ENCODE measurements around the gene TBCC. TPM values are rescaled to one million over a fixed set of nuclear protein-coding genes. Genes with fewer than 3 reads are reported as not detected.
"Not testable (repeated sequence)": the region's sequence is repeated elsewhere in the genome, so short reads cannot be mapped to it uniquely, and the experiment has no call there.

The TBCC gene
- total RNA-seq, 4 donors from 2014 or later, result 32.0 to 44.2 (median 37.4) TPM

- no peaks in the 10 kb centered on the region for H3K9me3 ChIP-seq
- WGBS, 2 donors (ENCODE audit: low coverage in 1 of 2), result 59 to 64% methylated on average over 3 to 4 of the region's 5 CpGs
These were observed 3.6 kb downstream of the TBCC start for GRCh38 chr6:42742116-42742894.

GRCh38 chr6:42740725-42741124, 5.2 kb downstream of the TBCC start:
- Histone ChIP-seq H3K4me1 (peaks cover 0 to 30% (median 5%) of the 10 kb centered on the region in 3 donors), H3K27ac (no peak overlapping the region), H3K9me3 (no peaks in the 10 kb centered on the region), H3K27me3 (peaks cover 10% of the 10 kb centered on the region), H3K36me3 (no peaks in the 10 kb centered on the region), H3K4me3 (no peak overlapping the region)
- 41 to 92% methylated on average over 2 to 3 of the region's 3 CpGs for WGBS, 2 donors (ENCODE audit: low coverage in 1 of 2)
- TF ChIP-seq EP300 (IDR thresholded peaks at IDR 0.05), result no peak
- no peak for TF ChIP-seq POLR2A (IDR thresholded peaks at IDR 0.05)
- TF ChIP-seq CTCF (IDR thresholded peaks at IDR 0.05), result no peak
- ATAC-seq, result no peak

More at GRCh38 chr6:42742116-42742894, 3.6 kb downstream of the TBCC start:
- TF ChIP-seq EP300 (IDR thresholded peaks at IDR 0.05), result no peak
- TF ChIP-seq POLR2AphosphoS5 (IDR thresholded peaks at IDR 0.05), result no peak
- no peak for TF ChIP-seq CTCF (IDR thresholded peaks at IDR 0.05)
- TF ChIP-seq POLR2A (IDR thresholded peaks at IDR 0.05), result no peak
- no peaks in the 10 kb centered on the region for H3K36me3 ChIP-seq
- ATAC-seq, result no peak
- H3K4me1 ChIP-seq, result peaks cover 0 to 30% (median 5%) of the 10 kb centered on the region in 3 donors
- H3K4me3 ChIP-seq, result no peak overlapping the region
- H3K27me3 ChIP-seq, result no peaks in the 10 kb centered on the region
- H3K27ac ChIP-seq, result no peak overlapping the region

- no peak for ATAC-seq
These were observed 9.9 kb downstream of the TBCC start for GRCh38 chr6:42735976-42736375.

GRCh38 chr6:42733867-42734481, 11.9 kb downstream of the TBCC start:
- not testable (repeated sequence) for H3K4me1 ChIP-seq, H3K4me3 ChIP-seq, H3K36me3 ChIP-seq, H3K9me3 ChIP-seq, H3K27ac ChIP-seq, H3K27me3 ChIP-seq, ATAC-seq
- WGBS, 2 donors (ENCODE audit: low coverage in 1 of 2), result 64 to 76% methylated on average over 7 to 11 of the region's 13 CpGs

More at GRCh38 chr6:42735976-42736375, 9.9 kb downstream of the TBCC start:
- Histone ChIP-seq H3K36me3 (no peaks in the 10 kb centered on the region), H3K4me3 (no peak overlapping the region), H3K9me3 (no peaks in the 10 kb centered on the region), H3K27ac (no peak overlapping the region), H3K27me3 (peaks cover 10% of the 10 kb centered on the region), H3K4me1 (no peaks in the 10 kb centered on the region)
- WGBS, 2 donors (ENCODE audit: low coverage in 1 of 2), result 43 to 90% methylated on average over 1 to 3 of the region's 3 CpGs
- no peak for TF ChIP-seq EP300 (IDR thresholded peaks at IDR 0.05)
- TF ChIP-seq POLR2AphosphoS5 (IDR thresholded peaks at IDR 0.05), result no peak
- no peak for TF ChIP-seq CTCF (IDR thresholded peaks at IDR 0.05)
- no peak for TF ChIP-seq POLR2A (IDR thresholded peaks at IDR 0.05)

- 62% methylated on average over 3 of the region's 3 CpGs; no CpG with 5 or more reads in 1 of the 2 donors for WGBS, 2 donors (ENCODE audit: low coverage in 1 of 2)
- Histone ChIP-seq H3K4me1 (peaks cover 2 to 28% (median 4%) of the 10 kb centered on the region in 3 donors), H3K36me3 (no peaks in the 10 kb centered on the region), H3K4me3 (no peak overlapping the region), H3K9me3 (no peaks in the 10 kb centered on the region), H3K27me3 (no peaks in the 10 kb centered on the region), H3K27ac (no peak overlapping the region)
- ATAC-seq, result no peak
- TF ChIP-seq EP300 (IDR thresholded peaks at IDR 0.05) (no peak), CTCF (IDR thresholded peaks at IDR 0.05) (no peak), POLR2A (IDR thresholded peaks at IDR 0.05) (no peak), POLR2AphosphoS5 (IDR thresholded peaks at IDR 0.05) (no peak)
These were observed 16.2 kb downstream of the TBCC start for GRCh38 chr6:42729731-42730130.

All from gastroesophageal sphincter (tissue), 4 donors.